LNCaP clone FGC (cell line): ENCODE data around the gene DCAF16.
"Not testable (repeated sequence)": the region's sequence is repeated elsewhere in the genome, so short reads cannot be mapped to it uniquely, and the experiment has no call there.

ENCODE experiments used
- DNase-seq: peaks from one replicate; pipeline ENCODE4 v3.0.0-alpha.2; 2011; ENCODE audit warnings: low read depth
- H3K4me3 ChIP-seq: 2 replicates; pipeline ENCODE4 v1.5.1; 2011; ENCODE audit warnings: mild to moderate bottlenecking, low read depth, low read length, control low read depth
- TF ChIP-seq, protein P1 (sequence below): IDR thresholded peaks from 2 replicates; pipeline ENCODE4 v1.5.1; 2012; ENCODE audit warnings: mild to moderate bottlenecking; ENCODE audit not compliant: control insufficient read depth, insufficient read depth; ENCODE audit errors: extremely low read depth

DCAF16 gene

GRCh38 chr4:17810260-17811077 lies at the start of gene DCAF16, which contains the start of gene NCAPG:
DCAF16 (minus strand) TSS chr4:17810757; CDS start chr4:17804141, 6,616 bp downstream.
NCAPG (plus strand) TSS chr4:17810979; CDS start chr4:17811078, 99 bp downstream.
- H3K4me3 ChIP-seq = peak within 1 kb of the TSS; percentile 91
- TF ChIP-seq, protein P1, sequence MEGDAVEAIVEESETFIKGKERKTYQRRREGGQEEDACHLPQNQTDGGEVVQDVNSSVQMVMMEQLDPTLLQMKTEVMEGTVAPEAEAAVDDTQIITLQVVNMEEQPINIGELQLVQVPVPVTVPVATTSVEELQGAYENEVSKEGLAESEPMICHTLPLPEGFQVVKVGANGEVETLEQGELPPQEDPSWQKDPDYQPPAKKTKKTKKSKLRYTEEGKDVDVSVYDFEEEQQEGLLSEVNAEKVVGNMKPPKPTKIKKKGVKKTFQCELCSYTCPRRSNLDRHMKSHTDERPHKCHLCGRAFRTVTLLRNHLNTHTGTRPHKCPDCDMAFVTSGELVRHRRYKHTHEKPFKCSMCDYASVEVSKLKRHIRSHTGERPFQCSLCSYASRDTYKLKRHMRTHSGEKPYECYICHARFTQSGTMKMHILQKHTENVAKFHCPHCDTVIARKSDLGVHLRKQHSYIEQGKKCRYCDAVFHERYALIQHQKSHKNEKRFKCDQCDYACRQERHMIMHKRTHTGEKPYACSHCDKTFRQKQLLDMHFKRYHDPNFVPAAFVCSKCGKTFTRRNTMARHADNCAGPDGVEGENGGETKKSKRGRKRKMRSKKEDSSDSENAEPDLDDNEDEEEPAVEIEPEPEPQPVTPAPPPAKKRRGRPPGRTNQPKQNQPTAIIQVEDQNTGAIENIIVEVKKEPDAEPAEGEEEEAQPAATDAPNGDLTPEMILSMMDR = no peak
- peak; percentile 98 for DNase-seq

DNA sequence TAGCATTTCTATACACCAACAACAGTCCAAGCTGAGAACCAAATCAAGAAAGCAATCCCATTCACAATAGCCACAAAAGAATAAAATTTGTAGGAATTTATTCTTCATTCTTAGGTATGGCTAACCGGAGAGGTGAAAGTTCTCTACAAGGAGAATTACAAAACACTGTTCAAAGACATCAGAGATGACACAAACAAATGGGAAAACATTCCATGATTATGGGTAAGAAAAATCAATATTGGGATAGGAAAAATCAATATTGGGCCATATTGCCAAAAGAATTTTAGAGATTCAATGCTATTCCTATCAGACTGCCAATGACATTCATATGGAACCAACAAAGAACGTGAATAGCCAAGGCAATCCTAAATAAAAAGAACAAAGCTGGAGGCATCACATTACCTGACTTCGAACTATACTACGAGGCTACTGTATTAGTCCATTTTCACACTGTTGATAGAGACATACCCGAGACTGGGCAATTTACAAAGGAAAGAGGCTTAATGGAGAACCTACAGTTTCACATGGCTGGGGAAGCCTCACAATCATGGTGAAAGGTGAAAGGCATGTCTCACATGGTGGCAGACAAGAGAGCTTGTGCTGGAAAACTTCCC lies 49.3 kb upstream of the DCAF16 start:
- TF ChIP-seq, protein P1 = no peak
- H3K4me3 ChIP-seq = no peak overlapping the region
- DNase-seq = no peak

DNA sequence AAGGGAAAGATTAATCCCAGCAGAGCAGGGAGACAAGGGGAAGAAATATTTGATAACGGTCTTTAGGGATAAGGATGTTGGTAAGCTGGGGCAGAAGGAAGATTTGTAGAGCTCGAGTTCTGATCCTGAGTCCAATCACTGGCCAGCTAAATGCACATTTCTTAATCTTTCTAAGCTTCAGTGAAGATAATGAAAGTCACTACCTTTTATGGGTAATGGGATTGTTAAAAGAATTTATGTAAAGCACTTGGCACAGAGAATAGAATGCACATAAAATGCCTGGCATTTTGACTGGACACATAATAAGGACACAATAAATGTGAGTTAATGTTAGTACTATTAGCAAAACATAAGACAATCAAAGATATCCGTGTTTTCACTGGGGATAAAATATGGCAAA lies 43.5 kb upstream of the DCAF16 start:
- peak; percentile 25 for DNase-seq
- no peak overlapping the region for H3K4me3 ChIP-seq
- TF ChIP-seq, protein P1 = no peak

DNA sequence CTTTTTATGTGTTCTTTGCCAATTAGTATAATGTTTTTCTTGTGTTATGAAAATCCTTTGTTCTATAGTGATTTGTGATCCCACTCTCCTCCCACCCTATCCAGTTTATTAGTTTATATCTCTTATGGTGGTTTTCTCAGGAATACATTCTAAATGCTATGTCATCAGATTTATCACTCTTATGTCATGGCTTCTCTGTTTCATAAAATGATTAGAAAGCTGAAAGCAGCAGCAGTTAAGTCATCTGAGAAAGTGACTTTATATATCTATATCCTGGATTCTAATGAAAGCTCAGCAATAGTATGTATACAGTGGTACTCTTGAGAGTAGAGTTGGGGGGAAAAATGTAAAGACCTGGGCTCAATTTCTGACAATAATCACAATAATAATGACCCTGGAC lies 41.4 kb upstream of the DCAF16 start:
- no peak overlapping the region for H3K4me3 ChIP-seq
- TF ChIP-seq, protein P1 = no peak
- DNase-seq = no peak

DNA sequence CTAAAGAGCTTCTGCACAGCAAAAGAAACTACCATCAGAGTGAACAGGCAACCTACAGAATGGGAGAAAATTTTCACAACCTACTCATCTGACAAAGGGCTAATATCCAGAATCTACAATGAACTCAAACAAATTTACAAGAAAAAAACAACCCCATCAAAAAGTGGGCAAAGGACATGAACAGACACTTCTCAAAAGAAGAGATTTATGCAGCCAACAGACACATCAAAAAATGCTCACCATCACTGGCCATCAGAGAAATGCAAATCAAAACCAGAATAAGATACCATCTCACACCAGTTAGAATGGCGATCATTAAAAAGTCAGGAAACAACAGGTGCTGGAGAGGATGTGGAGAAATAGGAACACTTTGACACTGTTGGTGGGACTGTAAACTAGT lies 39.7 kb upstream of the DCAF16 start:
- DNase-seq, H3K4me3 ChIP-seq: not testable (repeated sequence)

GRCh38 chr4:17846266-17846665 lies 35.7 kb upstream of the DCAF16 start:
- H3K4me3 ChIP-seq = no peak overlapping the region
- TF ChIP-seq, protein P1 = no peak
- DNase-seq = peak; percentile 25

DNA sequence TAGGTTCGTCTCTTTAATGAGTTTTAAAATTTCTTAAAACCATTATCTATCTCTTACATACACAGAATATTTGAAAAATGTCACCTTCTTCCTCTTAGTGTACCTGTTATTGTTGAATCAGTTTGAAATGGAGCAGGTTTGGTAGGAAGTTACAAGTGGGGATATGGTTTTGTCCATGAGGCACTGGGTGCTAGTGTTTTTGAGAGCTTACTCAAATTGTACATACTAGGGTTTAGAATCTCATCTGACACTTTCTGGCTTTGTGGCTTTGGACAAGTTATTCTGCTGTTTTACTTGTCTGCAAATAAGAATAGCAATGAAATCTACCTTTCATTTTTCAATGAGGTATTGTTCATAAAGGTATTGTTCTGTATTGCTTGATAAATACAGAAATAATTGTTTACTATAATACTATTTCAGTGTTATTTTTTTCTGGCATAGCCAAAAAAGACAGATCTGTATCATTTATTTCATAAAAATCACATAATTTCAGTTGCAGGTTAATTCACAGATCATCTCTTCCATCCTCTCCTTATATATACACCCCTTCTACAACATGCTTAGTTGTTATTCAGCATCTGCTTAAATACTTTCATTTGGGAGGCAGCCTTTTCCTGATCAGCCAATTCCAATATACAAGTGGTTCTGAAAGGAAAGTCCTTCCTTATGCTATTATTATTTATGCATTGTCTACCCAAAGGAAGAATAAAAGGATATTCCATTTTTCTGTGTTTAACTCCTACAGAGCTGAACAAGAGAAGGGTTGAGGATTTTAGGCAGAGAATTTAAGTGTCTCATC lies 13.5 kb upstream of the DCAF16 start:
- DNase-seq = no peak
- TF ChIP-seq, protein P1 = no peak
- H3K4me3 ChIP-seq = no peak overlapping the region
